IMR-90 (cell line): ENCODE results near the gene NPAS3. TPM values are rescaled to one million over a fixed set of nuclear protein-coding genes. Genes with fewer than 3 reads are reported as not detected.

ENCODE experiments used
- ATAC-seq: fragments of 200-7000 bp; cut with Tn5 transposase; 2 replicates; pipeline ENCODE4 v1.9.1; 2020; ENCODE audit warnings: low read depth, mild to moderate bottlenecking, moderate library complexity
- BruUV-seq: library from RNA; stranded (reverse); fragments of 400-500 nt; replicated peaks from 2 replicates; lab custom pipeline; 2021; lab: Mats Ljungman, UMichigan
- CTCF ChIA-PET: fragments of 300-600 bp; formaldehyde crosslinking; extraction: SDS; loops from one replicate; lab custom pipeline; 2021; ENCODE audit warnings: antibody characterized with exemption; lab: Yijun Ruan, JAX
- POLR2A ChIA-PET: fragments of 300-600 bp; sonication (Branson Sonifier 250); formaldehyde crosslinking; loops from one replicate; lab custom pipeline; 2022; ENCODE audit warnings: antibody characterized with exemption; ENCODE audit not compliant: unreplicated experiment; lab: Charles Lee
- DNase-seq: peaks from one replicate; pipeline ENCODE4 v3.0.0; 2013
- H2AFZ ChIP-seq: replicated peaks from 2 replicates; pipeline ENCODE3; 2013; ENCODE audit warnings: low read length, mild to moderate bottlenecking; ENCODE audit not compliant: poor library complexity
- H2AK5ac ChIP-seq: 2 replicates; pipeline ENCODE4 v1.6.1; 2013; ENCODE audit warnings: low read depth, low read length, inconsistent platforms
- H2AK9ac ChIP-seq: replicated peaks from 2 replicates; pipeline ENCODE3; 2013; ENCODE audit warnings: mild to moderate bottlenecking, low read depth, low read length, moderate library complexity; ENCODE audit not compliant: poor library complexity
- H2BK120ac ChIP-seq: 2 replicates; pipeline ENCODE4 v1.6.1; 2013; ENCODE audit warnings: low read depth, low read length, inconsistent platforms
- H2BK15ac ChIP-seq: 3 replicates; pipeline ENCODE4 v1.6.1; 2013; ENCODE audit warnings: low read depth, low read length, inconsistent platforms
- H2BK20ac ChIP-seq: 2 replicates; pipeline ENCODE4 v1.6.1; 2013; ENCODE audit warnings: low read depth, mild to moderate bottlenecking, inconsistent platforms, low read length, moderate library complexity
- H2BK5ac ChIP-seq: 2 replicates; pipeline ENCODE4 v1.6.1; 2013; ENCODE audit warnings: mild to moderate bottlenecking, low read depth, low read length, inconsistent platforms; ENCODE audit not compliant: poor library complexity, severe bottlenecking
- H3K14ac ChIP-seq: replicated peaks from 2 replicates; pipeline ENCODE4 v1.6.1; 2013; ENCODE audit warnings: low read depth, low read length, inconsistent platforms
- H3K18ac ChIP-seq: 2 replicates; pipeline ENCODE4 v1.6.1; 2013; ENCODE audit warnings: low read depth, low read length, control low read depth
- H3K23ac ChIP-seq: 2 replicates; pipeline ENCODE4 v1.6.1; 2013; ENCODE audit warnings: low read depth, low read length, inconsistent platforms
- H3K27ac ChIP-seq: 2 replicates; pipeline ENCODE4 v1.5.1; 2013; ENCODE audit warnings: mild to moderate bottlenecking, control low read depth, low read length; ENCODE audit not compliant: insufficient read depth
- H3K27me3 ChIP-seq: 2 replicates; pipeline ENCODE4 v1.6.1; 2013; ENCODE audit warnings: low read length; ENCODE audit not compliant: control insufficient read depth, insufficient read depth
- H3K36me3 ChIP-seq: 2 replicates; pipeline ENCODE4 v1.6.1; 2013; ENCODE audit warnings: low read length, mixed read lengths; ENCODE audit not compliant: control insufficient read depth, insufficient read depth
- H3K4ac ChIP-seq: 2 replicates; pipeline ENCODE4 v1.6.1; 2013; ENCODE audit warnings: low read depth, low read length, inconsistent platforms
- H3K4me1 ChIP-seq: 2 replicates; pipeline ENCODE4 v1.6.1; 2013; ENCODE audit warnings: low read length, mixed read lengths; ENCODE audit not compliant: control insufficient read depth, insufficient read depth
- H3K4me2 ChIP-seq: 2 replicates; pipeline ENCODE4 v1.6.1; 2013; ENCODE audit warnings: low read depth, mild to moderate bottlenecking, control low read depth, low read length, moderate library complexity
- H3K4me3 ChIP-seq: 2 replicates; pipeline ENCODE4 v1.5.1; 2013; ENCODE audit warnings: low read depth, mild to moderate bottlenecking, control low read depth, low read length, moderate library complexity; ENCODE audit not compliant: insufficient read depth
- H3K56ac ChIP-seq: 2 replicates; pipeline ENCODE4 v1.6.1; 2013; ENCODE audit warnings: low read length, inconsistent platforms; ENCODE audit not compliant: insufficient read depth; ENCODE audit errors: extremely low read depth
- H3K79me1 ChIP-seq, 2 experiments: 2 replicates each; pipeline ENCODE4 v1.6.1; 2013; ENCODE audit warnings: low read length in 2 of 2, inconsistent platforms in 1 of 2, low read depth in 1 of 2
- H3K9ac ChIP-seq: 2 replicates; pipeline ENCODE4 v1.6.1; 2013; ENCODE audit warnings: low read depth, low read length, control low read depth
- H3K9me1 ChIP-seq: 2 replicates; pipeline ENCODE4 v1.6.1; 2013; ENCODE audit warnings: low read length, inconsistent platforms; ENCODE audit not compliant: insufficient read depth
- H3K9me3 ChIP-seq: 2 replicates; pipeline ENCODE4 v1.6.1; 2013; ENCODE audit warnings: low read length; ENCODE audit not compliant: control insufficient read depth, insufficient read depth
- H4K20me1 ChIP-seq: 2 replicates; pipeline ENCODE4 v1.6.1; 2013; ENCODE audit warnings: low read length, inconsistent platforms; ENCODE audit not compliant: insufficient read depth
- H4K5ac ChIP-seq: 2 replicates; pipeline ENCODE4 v1.6.1; 2013; ENCODE audit warnings: mild to moderate bottlenecking, low read depth, low read length, control low read depth
- H4K8ac ChIP-seq, 2 experiments: 2 replicates each; pipeline ENCODE4 v1.6.1; 2013; ENCODE audit warnings: low read depth in 2 of 2, low read length in 2 of 2, control low read depth in 1 of 2, inconsistent platforms in 1 of 2
- H4K91ac ChIP-seq: 2 replicates; pipeline ENCODE4 v1.6.1; 2013; ENCODE audit warnings: low read depth, low read length, inconsistent platforms; ENCODE audit not compliant: insufficient read depth
- CEBPB ChIP-seq: IDR thresholded peaks from 2 replicates; pipeline ENCODE4 v1.6.1; 2012; ENCODE audit warnings: low read depth, low read length, improper control_type of control experiment
- MXI1 ChIP-seq: IDR thresholded peaks from 2 replicates; pipeline ENCODE4 v1.6.1; 2012; ENCODE audit warnings: low read depth, mild to moderate bottlenecking, low read length, moderate library complexity, borderline replicate concordance
- SMC3 ChIP-seq: fragments of 150-350 bp; IDR thresholded peaks from 2 replicates; pipeline ENCODE4 v1.6.1; 2016; ENCODE audit warnings: low read depth, mild to moderate bottlenecking, antibody characterized with exemption, low read length, moderate library complexity
- WGBS, 2 experiments: methylation state at CpG; one replicate each; pipeline versions ENCODE4 v1.1.5 to v1.1.7; 2013; ENCODE audit warnings: missing lambda C conversion rate in 2 of 2; ENCODE audit not compliant: insufficient read length in 1 of 2; ENCODE audit errors: extremely low coverage in 2 of 2; 5-methylcytosine and 5-hydroxymethylcytosine counted together
- dilution Hi-C: fragments of 300-500 bp; cut with HindIII; formaldehyde crosslinking; loops from one replicate; pipeline ENCODE4 v1.14.3; 2018; ENCODE audit warnings: low sequenced_read_pairs; ENCODE audit not compliant: unreplicated experiment
- in situ Hi-C: fragments of 300-500 bp; cut with MboI; formaldehyde crosslinking; loops from 3 replicates; pipeline ENCODE4 v1.14.3; 2019; ENCODE audit warnings: low sequenced_read_pairs, inconsistent platforms, mixed read lengths
- intact Hi-C: fragments of 100-400 bp; cut with micrococcal nuclease; formaldehyde crosslinking; loops from 2 replicates; pipeline ENCODE4 v1.10.0; 2022
- polyA plus RNA-seq, 3 experiments: library from polyadenylated mRNA; depleted of rRNA; stranded (reverse); fragments of >200 nt; gene quantifications; 2 replicates each; pipeline ENCODE4 v1.2.3, GENCODE V29; 2012; ENCODE audit warnings: low replicate concordance in 1 of 3
- total RNA-seq: library from RNA; depleted of rRNA; stranded (reverse); fragments of >200 nt; gene quantifications from 2 replicates; pipeline ENCODE4 v1.2.3, GENCODE V29; 2012

The NPAS3 gene
- total and polyA plus RNA-seq, 2 of the 4 experiments (the other 2 are of a cell fraction): not detected

DNA sequence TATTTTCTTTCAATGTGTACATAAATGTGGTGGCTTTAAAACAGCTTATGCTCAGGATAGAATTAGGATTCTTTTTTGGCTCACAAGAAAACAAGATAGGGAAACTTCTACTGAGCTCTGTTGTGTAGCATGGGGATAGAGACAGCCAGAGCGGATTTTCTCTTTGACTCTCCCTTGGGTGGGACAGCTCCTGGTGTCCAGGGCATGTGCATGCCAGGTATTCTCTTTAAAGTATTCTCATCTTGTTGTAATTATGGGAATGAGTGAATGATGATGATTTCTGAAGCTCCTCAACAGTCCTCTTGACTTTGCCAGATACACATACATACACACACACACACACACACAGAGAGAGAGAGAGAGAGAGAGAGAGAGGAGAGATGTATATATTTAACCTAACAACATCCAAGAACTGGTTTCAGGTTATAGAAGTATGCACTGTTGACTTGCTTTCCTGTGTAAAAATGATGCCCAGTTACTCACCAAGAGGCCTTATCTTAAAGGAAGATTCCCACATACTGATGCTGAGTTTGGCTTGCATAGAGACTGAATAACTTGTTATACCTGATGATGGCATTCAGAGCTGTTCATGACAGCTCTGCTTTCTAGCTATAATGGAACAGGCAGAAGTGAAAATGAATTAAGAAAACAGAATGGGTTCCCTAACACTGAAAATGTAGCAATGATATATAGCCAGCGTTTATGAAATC, 624.7 kb downstream of the NPAS3 start:
- H4K5ac ChIP-seq: no peak overlapping the region
- H2BK20ac ChIP-seq: no peak overlapping the region
- H3K4me2 ChIP-seq: no peak overlapping the region
- H3K36me3 ChIP-seq: no peaks in the 10 kb centered on the region
- no peak overlapping the region for H4K8ac ChIP-seq
- no peak overlapping the region for H3K23ac ChIP-seq
- CTCF ChIA-PET: no interaction called here
- H3K9ac ChIP-seq: no peak overlapping the region
- DNase-seq: no peak
- no peak overlapping the region for H2AK5ac ChIP-seq
- H3K4me1 ChIP-seq: no peaks in the 10 kb centered on the region
- no peak overlapping the region for H2BK5ac ChIP-seq
- no peak overlapping the region for H3K4me3 ChIP-seq
- H3K27me3 ChIP-seq: no peaks in the 10 kb centered on the region
- intact Hi-C loops: no loop called here
- ATAC-seq: no peak
- dilution Hi-C loops: no loop called here
- H3K79me1 ChIP-seq: no peaks in the 10 kb centered on the region
- no CpG with 5 or more reads among the region's 2 CpGs for WGBS, 2 experiments
- no peak overlapping the region for H4K91ac ChIP-seq
- no peak overlapping the region for H2BK15ac ChIP-seq
- H3K56ac ChIP-seq: no peak overlapping the region
- in situ Hi-C loops: no loop called here
- H3K9me3 ChIP-seq: no peaks in the 10 kb centered on the region
- H2AK9ac ChIP-seq: no peak overlapping the region
- H3K27ac ChIP-seq: no peak overlapping the region
- H3K9me1 ChIP-seq: no peaks in the 10 kb centered on the region
- BruUV-seq: no TSS peak
- H4K20me1 ChIP-seq: no peaks in the 10 kb centered on the region
- H2AFZ ChIP-seq: no peak overlapping the region
- POLR2A ChIA-PET: no interaction called here
- no peak overlapping the region for H3K4ac ChIP-seq
- no peak overlapping the region for H3K18ac ChIP-seq
- no peak for TF ChIP-seq SMC3
- no peak for TF ChIP-seq CEBPB
- TF ChIP-seq MXI1: no peak
- no peak overlapping the region for H2BK120ac ChIP-seq
- no peak overlapping the region for H3K14ac ChIP-seq
